Measurements from ENCODE around the gene CPT1C.

- TF ChIP-seq, protein P1, sequence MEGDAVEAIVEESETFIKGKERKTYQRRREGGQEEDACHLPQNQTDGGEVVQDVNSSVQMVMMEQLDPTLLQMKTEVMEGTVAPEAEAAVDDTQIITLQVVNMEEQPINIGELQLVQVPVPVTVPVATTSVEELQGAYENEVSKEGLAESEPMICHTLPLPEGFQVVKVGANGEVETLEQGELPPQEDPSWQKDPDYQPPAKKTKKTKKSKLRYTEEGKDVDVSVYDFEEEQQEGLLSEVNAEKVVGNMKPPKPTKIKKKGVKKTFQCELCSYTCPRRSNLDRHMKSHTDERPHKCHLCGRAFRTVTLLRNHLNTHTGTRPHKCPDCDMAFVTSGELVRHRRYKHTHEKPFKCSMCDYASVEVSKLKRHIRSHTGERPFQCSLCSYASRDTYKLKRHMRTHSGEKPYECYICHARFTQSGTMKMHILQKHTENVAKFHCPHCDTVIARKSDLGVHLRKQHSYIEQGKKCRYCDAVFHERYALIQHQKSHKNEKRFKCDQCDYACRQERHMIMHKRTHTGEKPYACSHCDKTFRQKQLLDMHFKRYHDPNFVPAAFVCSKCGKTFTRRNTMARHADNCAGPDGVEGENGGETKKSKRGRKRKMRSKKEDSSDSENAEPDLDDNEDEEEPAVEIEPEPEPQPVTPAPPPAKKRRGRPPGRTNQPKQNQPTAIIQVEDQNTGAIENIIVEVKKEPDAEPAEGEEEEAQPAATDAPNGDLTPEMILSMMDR (conservative IDR thresholded peaks at IDR 0.05; ENCODE audit: low read depth, low read length): no peak
- no peak for TF ChIP-seq POLR2A (IDR thresholded peaks at IDR 0.05; ENCODE audit: low read depth, low read length)
- no peak for TF ChIP-seq RCOR1 (IDR thresholded peaks at IDR 0.05; ENCODE audit: insufficient replicate concordance, low read length)
- no peak for TF ChIP-seq CHD1 (IDR thresholded peaks at IDR 0.05; ENCODE audit: low read depth, low read length)
- no peak for TF ChIP-seq RFX5 (IDR thresholded peaks at IDR 0.05; ENCODE audit: low read depth, low read length)
- TF ChIP-seq MAFK (IDR thresholded peaks at IDR 0.05; ENCODE audit: low read depth, low read length): no peak
- TF ChIP-seq NFE2L2 (IDR thresholded peaks at IDR 0.05; ENCODE audit: low read depth, low read length): no peak
- TF ChIP-seq CEBPB (IDR thresholded peaks at IDR 0.05; ENCODE audit: low read depth, low read length): no peak
- TF ChIP-seq SMC3 (IDR thresholded peaks at IDR 0.05; ENCODE audit: low read depth, low read length): no peak
- TF ChIP-seq RAD21 (IDR thresholded peaks at IDR 0.05; ENCODE audit: low read length): no peak
- TF ChIP-seq MXI1 (IDR thresholded peaks at IDR 0.05; ENCODE audit: borderline replicate concordance, low read depth, low read length): no peak
- no peak for TF ChIP-seq MAZ (IDR thresholded peaks at IDR 0.05; ENCODE audit: borderline replicate concordance, low read depth, low read length)
- TF ChIP-seq FOS (IDR thresholded peaks at IDR 0.05; ENCODE audit: low read depth, low read length): no peak
Observed at GRCh38 chr19:49718511-49718910, 27.6 kb downstream of the CPT1C start.
